A549 (cell line): ENCODE results near the gene TRABD2A.

Experiments
- CTCF ChIP-seq: fragments of >200 bp; sonication (Bioruptor Twin); formaldehyde crosslinking; IDR thresholded peaks from 3 replicates; pipeline ENCODE4 v1.5.1; 2016
- POLR2A ChIP-seq: IDR thresholded peaks from 2 replicates; pipeline ENCODE4 v1.6.1; 2012; ENCODE audit warnings: mild to moderate bottlenecking, low read length
- REST ChIP-seq: fragments of 200-600 bp; sonication (generic); IDR thresholded peaks from 2 replicates; pipeline ENCODE4 v1.6.1; 2016; ENCODE audit warnings: antibody characterized with exemption, mild to moderate bottlenecking, moderate library complexity

GRCh38 chr2:84846041-84846663 is 34.7 kb downstream of the TRABD2A start:
- TF ChIP-seq CTCF (no peak), REST (no peak), POLR2A (no peak)
